Right renal pelvis (tissue), 4 donors: ENCODE results near the gene BAD. TPM values are rescaled to one million over a fixed set of nuclear protein-coding genes. Genes with fewer than 3 reads are reported as not detected.
"Not testable (repeated sequence)": the region's sequence is repeated elsewhere in the genome, so short reads cannot be mapped to it uniquely, and the experiment has no call there.

Experiments used
- DNase-seq, 4 donors: peaks; one replicate each; pipeline ENCODE4 v3.0.0-alpha.2; 2013; ENCODE audit warnings: low read depth in 4 of 4, low spot score in 3 of 4, missing footprints in 1 of 4
- polyA plus RNA-seq, 4 donors: library from polyadenylated mRNA; unstranded; fragments of 120-200 nt; gene quantifications; one replicate each; pipeline ENCODE4 v1.2.1, GENCODE V29; 2013; ENCODE audit not compliant: insufficient read length in 4 of 4

The BAD gene
- 10 to 100 TPM; 44.2 to 69.5 (median 49.2) TPM for polyA plus RNA-seq

GRCh38 chr11:64284048-64284961 lies at the start of gene BAD:
BAD (minus strand) TSS chr11:64284665; CDS start chr11:64284368, 297 bp downstream.
- peak in 3 of 4 donors; percentile 86 to 87 (median 87) for DNase-seq

GRCh38 chr11:64333556-64333955 lies 49.1 kb upstream of the BAD start:
- DNase-seq: no peak

GRCh38 chr11:64331569-64332371 lies 47.3 kb upstream of the BAD start:
- DNase-seq: no peak

GRCh38 chr11:64330888-64331287 lies 46.4 kb upstream of the BAD start:
- DNase-seq: no peak

- DNase-seq: no peak
Measured at GRCh38 chr11:64327993-64328392, 43.5 kb upstream of the BAD start.

GRCh38 chr11:64327375-64327774 lies 42.9 kb upstream of the BAD start:
- no peak for DNase-seq

- no peak for DNase-seq
Measured at GRCh38 chr11:64324692-64325469, 40.4 kb upstream of the BAD start.

- DNase-seq: not testable (repeated sequence)
Measured at GRCh38 chr11:64323984-64324383, 39.5 kb upstream of the BAD start.

GRCh38 chr11:64323373-64323772 lies 38.9 kb upstream of the BAD start:
- DNase-seq: no peak

- no peak for DNase-seq
Measured at GRCh38 chr11:64322925-64323260, 38.4 kb upstream of the BAD start.

GRCh38 chr11:64321533-64321932 lies 37.1 kb upstream of the BAD start:
- no peak for DNase-seq

- no peak for DNase-seq
Measured at GRCh38 chr11:64321026-64321425, 36.6 kb upstream of the BAD start.

GRCh38 chr11:64320556-64320955 lies 36.1 kb upstream of the BAD start:
- no peak for DNase-seq

GRCh38 chr11:64318766-64319761 lies 34.6 kb upstream of the BAD start:
- no peak for DNase-seq

- peak; percentile 88 to 93 (median 90) for DNase-seq
Measured at GRCh38 chr11:64317961-64318765, 33.7 kb upstream of the BAD start, which contains the start of gene PRDX5. PRDX5 (plus strand) TSS chr11:64318121; CDS start chr11:64318216, 95 bp downstream.

GRCh38 chr11:64317325-64317960 lies 33.0 kb upstream of the BAD start, which contains the start of gene TRMT112:
TRMT112 (minus strand) TSS chr11:64317559; CDS start chr11:64317526, 33 bp downstream.
- peak; percentile 86 to 96 (median 93) for DNase-seq

- no peak for DNase-seq
Measured at GRCh38 chr11:64316672-64317324, 32.3 kb upstream of the BAD start.
